ENCODE results near the gene TBL1X.
"Not testable (repeated sequence)": the region's sequence is repeated elsewhere in the genome, so short reads cannot be mapped to it uniquely, and the experiment has no call there.

Gene TBL1X

DNA sequence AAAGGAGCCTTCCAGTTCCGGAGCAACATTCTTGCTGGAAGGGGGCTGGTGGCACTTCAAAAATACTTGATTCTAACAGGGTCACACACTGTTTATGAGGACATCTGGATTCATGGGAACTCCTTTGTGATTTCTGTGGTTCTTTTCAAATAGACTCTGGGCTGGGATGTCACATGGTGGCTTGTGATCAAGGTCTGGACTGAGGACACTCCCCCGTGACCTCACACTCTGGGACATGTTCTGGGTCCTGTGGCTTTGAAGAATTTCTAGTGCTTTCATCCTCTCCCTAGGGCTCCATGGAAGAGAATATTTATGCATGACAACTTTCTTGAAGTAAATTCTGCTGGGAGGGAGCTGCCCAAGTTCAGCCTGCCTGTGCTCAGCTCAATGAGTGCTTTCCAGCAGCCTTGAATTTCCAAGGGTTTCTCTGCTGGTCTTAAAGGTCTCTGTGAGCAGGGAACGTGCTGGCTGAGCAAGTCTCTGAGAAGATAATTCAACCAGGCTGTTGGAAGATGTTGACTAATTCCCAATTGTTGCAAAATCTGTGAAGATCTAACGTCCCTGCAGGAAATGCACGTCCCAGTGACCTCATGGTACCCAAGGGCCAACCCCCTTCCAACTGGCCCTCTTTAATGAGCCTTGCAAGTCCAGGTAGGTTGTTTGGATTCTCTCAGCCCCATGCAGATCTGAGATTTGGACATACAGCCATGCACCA is 264.5 kb downstream of the TBL1X start:
- no peak for DNase-seq

GRCh38 chrX:9730078-9730477 is 265.2 kb downstream of the TBL1X start:
- DNase-seq: no peak

- DNase-seq: no peak
Observed at GRCh38 chrX:9730752-9731151, 265.9 kb downstream of the TBL1X start.

GRCh38 chrX:9737363-9737762 is 272.5 kb downstream of the TBL1X start:
- no peak for DNase-seq

GRCh38 chrX:9738151-9738550 is 273.3 kb downstream of the TBL1X start:
- no peak for DNase-seq

GRCh38 chrX:9739130-9739529 is 274.3 kb downstream of the TBL1X start:
- DNase-seq: no peak

DNA sequence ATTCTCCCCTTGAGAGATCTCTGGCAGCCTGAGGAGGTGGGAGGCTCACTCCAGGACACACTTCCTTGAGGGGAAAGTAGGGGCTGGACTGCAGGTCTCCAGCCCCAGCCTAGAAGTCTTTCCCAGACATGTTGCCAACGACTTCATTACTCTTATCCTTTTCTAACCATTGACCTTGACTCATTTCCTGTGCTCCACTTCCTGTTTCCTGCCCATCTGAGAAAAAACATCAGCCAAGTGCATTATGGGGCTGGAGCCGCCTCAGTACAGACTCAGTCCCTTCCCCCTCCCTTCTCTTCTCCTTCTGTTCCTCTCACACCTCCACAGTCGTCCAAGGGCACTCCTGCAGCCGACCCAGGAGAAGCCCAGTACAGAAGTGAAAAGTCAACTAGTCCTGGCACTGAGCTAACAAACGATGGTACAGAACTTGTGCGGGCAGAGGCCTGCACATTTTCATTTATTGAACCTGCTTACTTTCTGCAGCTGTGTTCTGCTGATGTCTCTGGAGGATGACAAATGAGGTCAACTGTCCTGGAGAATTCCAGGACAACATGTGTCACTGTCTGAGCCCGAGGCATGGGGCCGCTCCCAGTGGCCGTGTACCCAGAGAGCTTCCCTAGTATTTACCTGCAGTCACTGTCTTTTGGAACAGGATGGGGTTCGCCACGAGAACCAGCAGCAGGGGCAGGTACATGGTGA is 280.7 kb downstream of the TBL1X start:
- DNase-seq: no peak

- no peak for DNase-seq
Observed at GRCh38 chrX:9746148-9746888, 281.5 kb downstream of the TBL1X start.

DNA sequence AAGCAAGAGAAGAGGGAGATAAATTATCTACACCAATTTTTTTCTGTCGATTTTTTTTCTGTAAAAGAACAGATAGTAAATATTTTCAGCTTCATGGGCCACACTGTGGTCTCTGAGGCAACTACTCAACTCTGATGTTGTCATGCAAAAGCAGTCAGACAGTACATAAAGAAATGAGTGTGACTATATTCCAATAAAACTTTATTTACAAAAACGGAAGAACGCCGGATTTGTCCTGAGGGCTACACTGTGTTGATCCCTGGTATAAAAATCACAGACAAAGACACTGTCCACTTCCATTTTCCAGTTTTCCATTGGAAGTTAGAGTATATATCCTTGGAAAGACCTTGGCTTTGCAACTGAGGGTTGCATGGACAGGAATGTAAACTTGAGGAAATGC is 282.8 kb downstream of the TBL1X start:
- DNase-seq: no peak

GRCh38 chrX:9749146-9749692 is 284.4 kb downstream of the TBL1X start:
- no peak for DNase-seq

GRCh38 chrX:9757366-9757765 is 292.5 kb downstream of the TBL1X start:
- DNase-seq: no peak

DNA sequence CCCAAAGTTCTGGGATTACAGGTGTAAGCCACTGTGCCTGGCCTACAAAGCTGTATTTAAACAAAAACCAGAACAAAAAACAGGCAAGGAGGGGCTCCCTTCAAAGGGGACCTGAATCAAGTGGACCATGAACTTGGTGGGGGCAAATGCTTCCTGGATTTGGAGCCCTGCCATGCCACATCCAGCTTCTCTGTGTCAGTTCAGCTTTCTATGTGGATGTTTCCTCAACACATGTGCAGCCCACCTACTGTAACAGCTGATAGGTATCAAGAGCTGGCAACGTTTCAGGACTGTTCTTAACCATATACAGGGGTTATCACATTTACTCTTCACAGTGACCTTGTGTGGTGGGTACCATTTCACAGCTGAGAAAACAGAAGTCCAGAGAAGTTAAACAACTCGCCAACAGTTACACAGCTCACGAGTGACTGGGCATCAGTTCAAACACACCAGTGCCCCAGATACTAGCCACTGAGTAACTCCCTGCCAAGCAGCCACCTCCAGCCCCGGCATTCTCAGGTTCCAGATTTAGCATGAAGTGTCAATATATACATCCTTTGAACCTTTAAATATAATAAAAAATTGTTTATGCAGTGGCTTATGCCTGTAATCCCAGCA is 293.3 kb downstream of the TBL1X start:
- no peak for DNase-seq

DNA sequence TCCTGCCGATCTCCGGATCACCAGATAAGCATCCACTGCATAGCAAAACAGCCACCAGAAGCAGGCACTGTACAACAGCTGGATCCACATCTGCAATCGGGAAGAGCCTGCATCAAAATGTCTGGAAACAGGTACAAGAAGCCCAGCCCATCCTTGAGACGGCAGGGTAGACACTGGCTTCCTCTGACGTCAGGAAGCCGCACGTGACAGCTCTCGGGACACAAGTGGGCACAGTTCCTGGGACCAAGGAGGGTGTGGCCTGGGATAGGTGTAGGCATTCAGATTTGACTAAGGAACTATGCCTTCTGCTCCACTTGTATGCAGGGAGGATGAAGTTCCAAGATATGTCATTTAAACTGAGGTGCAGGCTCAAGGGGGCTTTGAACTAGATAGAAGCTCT is 294.5 kb downstream of the TBL1X start:
- no peak for DNase-seq

DNA sequence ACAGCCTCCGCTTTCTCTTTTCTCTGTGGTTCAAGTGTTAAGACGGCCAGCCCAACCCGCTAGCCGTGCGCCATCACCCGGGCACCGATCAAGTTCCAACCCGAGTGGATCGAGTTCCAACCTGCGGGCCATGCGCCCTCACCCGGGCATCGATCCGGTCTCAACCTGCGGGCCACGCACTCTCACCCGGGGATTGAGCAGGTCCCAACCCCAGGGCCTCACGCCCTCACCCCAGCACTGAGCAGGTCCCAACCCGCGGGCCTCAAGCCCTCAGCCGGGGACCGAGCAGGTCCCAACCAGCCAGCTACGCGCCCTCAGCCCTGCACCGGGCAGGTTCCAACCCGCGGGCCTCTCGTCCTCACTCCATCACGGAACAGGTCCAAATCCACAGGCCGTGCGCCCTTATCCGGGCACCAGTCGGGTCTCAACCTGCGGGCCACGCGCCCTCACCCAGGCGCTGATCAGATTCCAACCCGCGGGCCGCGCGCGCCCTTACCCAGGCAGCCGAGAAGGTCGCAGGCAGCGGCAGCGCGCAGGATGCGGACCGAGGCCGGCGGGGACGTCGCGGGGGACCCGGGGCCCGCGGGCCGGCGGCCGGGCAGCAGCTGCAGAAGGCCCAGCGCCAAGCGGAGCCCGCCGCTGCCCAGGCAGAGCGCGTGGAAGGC is 300.3 kb downstream of the TBL1X start:
- no peak for DNase-seq

DNA sequence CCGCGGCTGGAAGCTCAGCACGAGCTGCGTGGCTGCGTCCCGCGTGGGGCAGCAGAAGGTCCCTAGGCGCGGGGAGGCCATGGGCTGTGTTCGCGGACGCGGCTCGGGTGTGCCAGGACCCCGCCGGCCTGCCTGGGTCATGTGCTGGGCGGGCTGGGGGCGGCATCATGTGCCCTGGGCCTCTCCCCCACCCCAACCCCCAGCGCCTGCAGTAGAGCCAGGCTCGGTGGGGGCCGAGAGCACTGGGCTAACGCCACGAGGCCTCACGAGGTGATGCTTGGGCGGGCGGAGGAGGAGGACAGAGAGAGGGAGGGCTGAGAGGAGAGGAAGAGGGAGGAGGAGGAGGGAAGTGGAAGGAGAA is 300.9 kb downstream of the TBL1X start, which contains the start of gene GPR143:
GPR143 (minus strand) TSS at position 111 of the 361 bp plus-strand sequence; CDS start at position 81, 30 bp downstream.
- DNase-seq: no peak

- DNase-seq: no peak
Observed at GRCh38 chrX:9767375-9767774, 302.5 kb downstream of the TBL1X start.

GRCh38 chrX:9768321-9768839 is 303.5 kb downstream of the TBL1X start:
- not testable (repeated sequence) for DNase-seq

- DNase-seq: no peak
Observed at GRCh38 chrX:9770319-9770718, 305.5 kb downstream of the TBL1X start.

DNA sequence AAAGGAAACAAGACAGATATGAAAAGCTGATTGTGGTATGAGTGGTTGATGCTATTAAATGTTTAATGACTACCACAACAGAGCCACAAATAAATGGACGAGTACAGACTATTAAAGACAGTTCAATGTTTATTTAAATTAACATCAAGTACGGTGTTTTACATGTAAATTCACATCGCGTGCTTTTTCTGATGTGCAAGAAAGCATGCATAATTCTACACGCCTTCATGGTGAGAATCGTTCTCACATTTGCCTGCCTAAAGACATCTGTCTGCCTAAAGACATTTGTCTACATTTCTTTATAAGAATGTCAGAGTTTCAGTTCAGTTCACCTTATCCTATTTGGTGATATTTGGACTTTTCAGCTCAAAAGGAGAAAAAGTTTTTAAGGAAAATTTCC is 308.1 kb downstream of the TBL1X start:
- DNase-seq: no peak

DNA sequence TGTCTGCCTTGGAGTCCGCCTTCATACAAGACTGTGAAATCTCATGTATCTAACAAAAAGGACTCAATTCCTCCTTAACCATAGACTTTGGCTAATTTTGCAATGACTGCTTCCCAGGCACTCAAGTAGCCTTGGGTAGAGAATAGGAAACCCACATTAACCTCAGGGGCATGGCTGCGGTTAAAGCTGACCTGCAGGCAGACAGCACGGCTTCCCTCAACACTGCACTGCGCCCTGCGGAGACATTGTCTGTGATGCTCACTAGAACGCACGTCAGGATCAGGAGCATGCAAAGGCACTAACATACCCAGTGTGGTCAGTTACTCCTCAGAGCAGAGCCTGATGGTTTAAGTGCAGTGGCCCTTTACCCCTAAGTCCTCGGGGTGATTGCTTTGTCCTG is 311.1 kb downstream of the TBL1X start:
- DNase-seq: no peak

DNA sequence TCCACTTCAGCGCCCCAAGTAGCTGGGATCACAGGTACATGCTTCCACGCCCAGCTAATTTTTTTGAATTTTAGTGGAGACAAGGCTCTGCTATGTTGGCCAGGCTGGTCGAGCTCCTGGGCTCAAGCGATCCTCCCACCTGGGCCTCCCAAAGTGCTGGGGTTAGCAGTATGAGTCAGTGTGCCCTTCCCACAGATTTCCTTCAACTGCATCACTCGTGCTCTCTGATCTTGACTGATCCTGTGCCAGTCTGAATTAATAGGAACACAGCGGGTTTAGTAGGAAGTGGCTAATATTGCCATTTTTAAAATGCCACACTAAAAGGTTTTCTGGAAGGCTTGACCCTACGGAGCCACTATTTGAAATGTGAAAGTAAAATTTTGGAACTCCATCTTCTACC is 317.1 kb downstream of the TBL1X start:
- no peak for DNase-seq

DNA sequence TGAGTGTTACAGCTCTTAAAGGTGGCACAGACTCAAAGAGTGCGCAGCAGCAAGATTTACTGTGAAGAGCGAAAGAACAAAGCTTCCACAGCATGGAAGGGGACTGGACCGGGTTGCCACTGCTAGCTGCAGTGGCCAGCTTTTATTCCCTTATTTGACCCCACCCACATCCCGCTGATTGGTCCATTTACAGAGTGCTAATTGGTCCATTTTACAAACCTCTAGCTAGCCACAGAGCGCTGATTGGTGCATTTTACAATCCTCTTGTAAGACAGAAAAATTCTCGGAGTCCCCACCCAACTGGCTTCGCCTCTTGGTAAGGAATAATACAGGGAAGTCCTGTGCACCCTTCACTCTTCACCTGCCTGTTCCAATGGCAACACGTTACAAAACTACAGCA is 319.5 kb downstream of the TBL1X start:
- DNase-seq: no peak
